IMR-90 (cell line): ENCODE measurements around the gene AMIGO1. TPM values are rescaled to one million over a fixed set of nuclear protein-coding genes. Genes with fewer than 3 reads are reported as not detected.
"Not testable (repeated sequence)": the region's sequence is repeated elsewhere in the genome, so short reads cannot be mapped to it uniquely, and the experiment has no call there.

Experiments
- ATAC-seq: fragments of 200-7000 bp; cut with Tn5 transposase; 2 replicates; pipeline ENCODE4 v1.9.1; 2020; ENCODE audit warnings: low read depth, mild to moderate bottlenecking, moderate library complexity
- BruUV-seq: library from RNA; stranded (reverse); fragments of 400-500 nt; replicated peaks from 2 replicates; lab custom pipeline; 2021; lab: Mats Ljungman, UMichigan
- CTCF ChIA-PET: fragments of 300-600 bp; formaldehyde crosslinking; extraction: SDS; loops from one replicate; lab custom pipeline; 2021; ENCODE audit warnings: antibody characterized with exemption; lab: Yijun Ruan, JAX
- POLR2A ChIA-PET: fragments of 300-600 bp; sonication (Branson Sonifier 250); formaldehyde crosslinking; loops from one replicate; lab custom pipeline; 2022; ENCODE audit warnings: antibody characterized with exemption; ENCODE audit not compliant: unreplicated experiment; lab: Charles Lee
- DNase-seq: peaks from one replicate; pipeline ENCODE4 v3.0.0; 2013
- H2AFZ ChIP-seq: replicated peaks from 2 replicates; pipeline ENCODE3; 2013; ENCODE audit warnings: low read length, mild to moderate bottlenecking; ENCODE audit not compliant: poor library complexity
- H2AK5ac ChIP-seq: 2 replicates; pipeline ENCODE4 v1.6.1; 2013; ENCODE audit warnings: low read depth, low read length, inconsistent platforms
- H2AK9ac ChIP-seq: replicated peaks from 2 replicates; pipeline ENCODE3; 2013; ENCODE audit warnings: mild to moderate bottlenecking, low read depth, low read length, moderate library complexity; ENCODE audit not compliant: poor library complexity
- H2BK120ac ChIP-seq: 2 replicates; pipeline ENCODE4 v1.6.1; 2013; ENCODE audit warnings: low read depth, low read length, inconsistent platforms
- H2BK15ac ChIP-seq: 3 replicates; pipeline ENCODE4 v1.6.1; 2013; ENCODE audit warnings: low read depth, low read length, inconsistent platforms
- H2BK20ac ChIP-seq: 2 replicates; pipeline ENCODE4 v1.6.1; 2013; ENCODE audit warnings: low read depth, mild to moderate bottlenecking, inconsistent platforms, low read length, moderate library complexity
- H2BK5ac ChIP-seq: 2 replicates; pipeline ENCODE4 v1.6.1; 2013; ENCODE audit warnings: mild to moderate bottlenecking, low read depth, low read length, inconsistent platforms; ENCODE audit not compliant: poor library complexity, severe bottlenecking
- H3K14ac ChIP-seq: replicated peaks from 2 replicates; pipeline ENCODE4 v1.6.1; 2013; ENCODE audit warnings: low read depth, low read length, inconsistent platforms
- H3K18ac ChIP-seq: 2 replicates; pipeline ENCODE4 v1.6.1; 2013; ENCODE audit warnings: low read depth, low read length, control low read depth
- H3K23ac ChIP-seq: 2 replicates; pipeline ENCODE4 v1.6.1; 2013; ENCODE audit warnings: low read depth, low read length, inconsistent platforms
- H3K27ac ChIP-seq: 2 replicates; pipeline ENCODE4 v1.5.1; 2013; ENCODE audit warnings: mild to moderate bottlenecking, control low read depth, low read length; ENCODE audit not compliant: insufficient read depth
- H3K27me3 ChIP-seq: 2 replicates; pipeline ENCODE4 v1.6.1; 2013; ENCODE audit warnings: low read length; ENCODE audit not compliant: control insufficient read depth, insufficient read depth
- H3K36me3 ChIP-seq: 2 replicates; pipeline ENCODE4 v1.6.1; 2013; ENCODE audit warnings: low read length, mixed read lengths; ENCODE audit not compliant: control insufficient read depth, insufficient read depth
- H3K4ac ChIP-seq: 2 replicates; pipeline ENCODE4 v1.6.1; 2013; ENCODE audit warnings: low read depth, low read length, inconsistent platforms
- H3K4me1 ChIP-seq: 2 replicates; pipeline ENCODE4 v1.6.1; 2013; ENCODE audit warnings: low read length, mixed read lengths; ENCODE audit not compliant: control insufficient read depth, insufficient read depth
- H3K4me2 ChIP-seq: 2 replicates; pipeline ENCODE4 v1.6.1; 2013; ENCODE audit warnings: low read depth, mild to moderate bottlenecking, control low read depth, low read length, moderate library complexity
- H3K4me3 ChIP-seq: 2 replicates; pipeline ENCODE4 v1.5.1; 2013; ENCODE audit warnings: low read depth, mild to moderate bottlenecking, control low read depth, low read length, moderate library complexity; ENCODE audit not compliant: insufficient read depth
- H3K56ac ChIP-seq: 2 replicates; pipeline ENCODE4 v1.6.1; 2013; ENCODE audit warnings: low read length, inconsistent platforms; ENCODE audit not compliant: insufficient read depth; ENCODE audit errors: extremely low read depth
- H3K79me1 ChIP-seq, 2 experiments: 2 replicates each; pipeline ENCODE4 v1.6.1; 2013; ENCODE audit warnings: low read length in 2 of 2, inconsistent platforms in 1 of 2, low read depth in 1 of 2
- H3K9ac ChIP-seq: 2 replicates; pipeline ENCODE4 v1.6.1; 2013; ENCODE audit warnings: low read depth, low read length, control low read depth
- H3K9me1 ChIP-seq: 2 replicates; pipeline ENCODE4 v1.6.1; 2013; ENCODE audit warnings: low read length, inconsistent platforms; ENCODE audit not compliant: insufficient read depth
- H3K9me3 ChIP-seq: 2 replicates; pipeline ENCODE4 v1.6.1; 2013; ENCODE audit warnings: low read length; ENCODE audit not compliant: control insufficient read depth, insufficient read depth
- H4K20me1 ChIP-seq: 2 replicates; pipeline ENCODE4 v1.6.1; 2013; ENCODE audit warnings: low read length, inconsistent platforms; ENCODE audit not compliant: insufficient read depth
- H4K5ac ChIP-seq: 2 replicates; pipeline ENCODE4 v1.6.1; 2013; ENCODE audit warnings: mild to moderate bottlenecking, low read depth, low read length, control low read depth
- H4K8ac ChIP-seq, 2 experiments: 2 replicates each; pipeline ENCODE4 v1.6.1; 2013; ENCODE audit warnings: low read depth in 2 of 2, low read length in 2 of 2, control low read depth in 1 of 2, inconsistent platforms in 1 of 2
- H4K91ac ChIP-seq: 2 replicates; pipeline ENCODE4 v1.6.1; 2013; ENCODE audit warnings: low read depth, low read length, inconsistent platforms; ENCODE audit not compliant: insufficient read depth
- BHLHE40 ChIP-seq: fragments of 150-350 bp; IDR thresholded peaks from 2 replicates; pipeline ENCODE4 v1.6.1; 2016; ENCODE audit warnings: mild to moderate bottlenecking, low read depth, low read length
- CHD1 ChIP-seq: IDR thresholded peaks from 2 replicates; pipeline ENCODE4 v1.6.1; 2012; ENCODE audit warnings: low read depth, low read length, improper control_type of control experiment
- FOS ChIP-seq: fragments of 150-350 bp; IDR thresholded peaks from 2 replicates; pipeline ENCODE4 v1.6.1; 2016; ENCODE audit warnings: low read depth, low read length
- MXI1 ChIP-seq: IDR thresholded peaks from 2 replicates; pipeline ENCODE4 v1.6.1; 2012; ENCODE audit warnings: low read depth, mild to moderate bottlenecking, low read length, moderate library complexity, borderline replicate concordance
- RAD21 ChIP-seq: IDR thresholded peaks from 2 replicates; pipeline ENCODE4 v1.6.1; 2012; ENCODE audit warnings: low read length, improper control_type of control experiment
- RCOR1 ChIP-seq: IDR thresholded peaks from 2 replicates; pipeline ENCODE4 v1.6.1; 2012; ENCODE audit warnings: mild to moderate bottlenecking, low read length, improper control_type of control experiment; ENCODE audit not compliant: insufficient replicate concordance
- SMC3 ChIP-seq: fragments of 150-350 bp; IDR thresholded peaks from 2 replicates; pipeline ENCODE4 v1.6.1; 2016; ENCODE audit warnings: low read depth, mild to moderate bottlenecking, antibody characterized with exemption, low read length, moderate library complexity
- WGBS, 2 experiments: methylation state at CpG; one replicate each; pipeline versions ENCODE4 v1.1.5 to v1.1.7; 2013; ENCODE audit warnings: missing lambda C conversion rate in 2 of 2; ENCODE audit not compliant: insufficient read length in 1 of 2; ENCODE audit errors: extremely low coverage in 2 of 2; 5-methylcytosine and 5-hydroxymethylcytosine counted together
- dilution Hi-C: fragments of 300-500 bp; cut with HindIII; formaldehyde crosslinking; loops from one replicate; pipeline ENCODE4 v1.14.3; 2018; ENCODE audit warnings: low sequenced_read_pairs; ENCODE audit not compliant: unreplicated experiment
- in situ Hi-C: fragments of 300-500 bp; cut with MboI; formaldehyde crosslinking; loops from 3 replicates; pipeline ENCODE4 v1.14.3; 2019; ENCODE audit warnings: low sequenced_read_pairs, inconsistent platforms, mixed read lengths
- intact Hi-C: fragments of 100-400 bp; cut with micrococcal nuclease; formaldehyde crosslinking; loops from 2 replicates; pipeline ENCODE4 v1.10.0; 2022
- polyA plus RNA-seq, 3 experiments: library from polyadenylated mRNA; depleted of rRNA; stranded (reverse); fragments of >200 nt; gene quantifications; 2 replicates each; pipeline ENCODE4 v1.2.3, GENCODE V29; 2012; ENCODE audit warnings: low replicate concordance in 1 of 3
- total RNA-seq: library from RNA; depleted of rRNA; stranded (reverse); fragments of >200 nt; gene quantifications from 2 replicates; pipeline ENCODE4 v1.2.3, GENCODE V29; 2012

AMIGO1 gene
- total and polyA plus RNA-seq, 2 of the 4 experiments (the other 2 are of a cell fraction): 1.5 to 1.6 TPM

DNA sequence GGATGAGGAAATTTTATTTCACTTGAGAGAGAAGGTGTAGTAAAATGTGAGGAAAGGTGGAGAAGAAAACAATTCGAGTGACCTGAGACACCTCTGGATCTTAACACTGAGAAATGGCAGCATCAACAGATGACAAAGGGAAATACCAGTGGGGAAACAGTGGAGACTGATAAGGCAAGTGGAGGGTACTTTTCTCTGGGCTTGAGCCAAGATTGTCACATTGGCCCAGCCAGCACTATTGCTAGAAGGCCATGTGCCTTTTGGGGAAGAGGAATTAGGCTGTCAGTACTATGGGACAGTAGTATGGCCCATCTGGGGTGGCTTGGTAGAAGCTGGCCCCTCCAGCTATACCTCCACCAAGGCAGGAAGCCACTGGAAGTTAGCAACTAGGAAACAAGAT lies 34.8 kb downstream of the AMIGO1 start:
- H2BK15ac ChIP-seq: no peak overlapping the region
- H2BK20ac ChIP-seq: no peak overlapping the region
- H2AFZ ChIP-seq: no peak overlapping the region
- no peak overlapping the region for H4K91ac ChIP-seq
- no peak overlapping the region for H3K4me3 ChIP-seq
- no peaks in the 10 kb centered on the region for H3K9me3 ChIP-seq
- no peaks in the 10 kb centered on the region for H4K20me1 ChIP-seq
- no peaks in the 10 kb centered on the region for H3K79me1 ChIP-seq
- no peaks in the 10 kb centered on the region for H3K36me3 ChIP-seq
- dilution Hi-C loops: no loop called here
- no peak overlapping the region for H2BK5ac ChIP-seq
- H3K9me1 ChIP-seq: no peaks in the 10 kb centered on the region
- H3K27me3 ChIP-seq: peaks cover 50% of the 10 kb centered on the region
- 67% methylated on average over 1 of the region's 1 CpG; no CpG with 5 or more reads in 1 of the 2 experiments for WGBS, 2 experiments
- DNase-seq (no peak), ATAC-seq (no peak)
- TF ChIP-seq CHD1 (no peak), MXI1 (no peak), SMC3 (no peak), BHLHE40 (no peak), FOS (no peak), RAD21 (no peak), RCOR1 (no peak)
- no peak overlapping the region for H4K8ac ChIP-seq
- no peak overlapping the region for H3K18ac ChIP-seq
- H3K23ac ChIP-seq: no peak overlapping the region
- H2AK9ac ChIP-seq: no peak overlapping the region
- in situ Hi-C loops: no loop called here
- H3K14ac ChIP-seq: no peak overlapping the region
- no peak overlapping the region for H2AK5ac ChIP-seq
- ChIA-PET POLR2A (no interaction called here), CTCF (no interaction called here)
- H3K4ac ChIP-seq: no peak overlapping the region
- no peak overlapping the region for H3K27ac ChIP-seq
- no peak overlapping the region for H4K5ac ChIP-seq
- no peak overlapping the region for H3K9ac ChIP-seq
- no peak overlapping the region for H3K4me2 ChIP-seq
- H2BK120ac ChIP-seq: no peak overlapping the region
- H3K4me1 ChIP-seq: no peaks in the 10 kb centered on the region
- intact Hi-C loops: no loop called here
- no peak overlapping the region for H3K56ac ChIP-seq
- BruUV-seq: no TSS peak

DNA sequence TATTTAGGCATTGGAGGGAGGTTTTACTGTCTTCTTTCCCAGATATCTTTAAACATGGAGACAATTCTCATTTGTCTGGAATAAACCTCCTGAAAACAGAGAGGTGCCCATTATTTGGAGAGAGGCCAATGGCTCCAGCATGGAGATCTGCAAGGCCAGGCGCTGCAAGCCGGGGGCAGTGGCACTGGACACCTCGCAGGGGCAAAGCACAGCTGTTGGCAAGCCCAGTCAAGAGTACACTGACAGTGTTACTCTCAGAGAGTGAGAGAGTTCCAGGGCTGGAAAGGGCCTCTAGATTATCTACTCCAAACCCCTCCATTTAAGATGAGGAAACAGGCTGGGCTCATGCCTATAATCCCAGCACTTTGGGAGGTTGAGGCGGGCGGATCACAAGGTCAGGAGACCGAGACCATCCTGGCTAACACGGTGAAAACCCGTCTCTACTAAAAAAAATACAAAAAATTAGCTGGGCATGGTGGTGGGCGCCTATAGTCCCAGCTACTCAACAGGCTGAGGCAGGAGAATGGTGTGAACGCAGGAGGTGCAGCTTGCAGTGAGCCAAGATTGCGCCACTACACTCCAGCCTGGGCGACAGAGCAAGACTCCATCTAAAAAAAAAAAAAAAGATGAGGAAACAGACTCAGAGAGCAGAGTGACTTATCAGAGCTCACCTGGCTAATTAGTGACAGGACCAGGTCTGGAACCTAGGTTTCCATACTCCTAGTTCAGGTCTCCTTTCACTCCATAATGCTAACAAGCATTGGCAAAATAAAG lies 36.1 kb downstream of the AMIGO1 start:
- H3K4me2 ChIP-seq, H4K8ac ChIP-seq, in situ Hi-C loops, H2BK120ac ChIP-seq, H3K27ac ChIP-seq, H2BK20ac ChIP-seq, H3K9ac ChIP-seq, H3K23ac ChIP-seq, H3K9me1 ChIP-seq, H3K56ac ChIP-seq, H3K9me3 ChIP-seq, H3K14ac ChIP-seq, H3K4me3 ChIP-seq, BruUV-seq, dilution Hi-C loops, H4K5ac ChIP-seq, H3K36me3 ChIP-seq, POLR2A ChIA-PET, H3K18ac ChIP-seq, H2AK9ac ChIP-seq, H2AFZ ChIP-seq, H3K79me1 ChIP-seq, intact Hi-C loops, H2BK15ac ChIP-seq, H4K20me1 ChIP-seq, H3K4me1 ChIP-seq, H2BK5ac ChIP-seq, H4K91ac ChIP-seq, H2AK5ac ChIP-seq, ATAC-seq, H3K4ac ChIP-seq, DNase-seq: not testable (repeated sequence)
- CTCF ChIA-PET: interaction anchor here (0.7 kb wide), 1 partner anchor 280 kb away, joined by 3 read pairs; no protein-coding TSS in a partner anchor
- WGBS, 2 experiments: 67% methylated on average over 3 of the region's 12 CpGs; no CpG with 5 or more reads in 1 of the 2 experiments
- H3K27me3 ChIP-seq: peaks cover 53% of the 10 kb centered on the region
